GM12801 (cell line): ENCODE results near the gene HPSE.

ENCODE experiments used
- CTCF ChIP-seq: IDR thresholded peaks from one replicate; pipeline ENCODE4 v1.5.1; 2011; ENCODE audit warnings: control low read depth; ENCODE audit not compliant: insufficient read length; ENCODE audit errors: extremely low read depth

The HPSE gene

GRCh38 chr4:83285055-83285407 is 49.6 kb downstream of the HPSE start:
- no peak for TF ChIP-seq CTCF

- TF ChIP-seq CTCF, result no peak
Measured at GRCh38 chr4:83284193-83285054, 50.2 kb downstream of the HPSE start, which contains the start of gene COQ2. TSS of gene COQ2 (minus strand) at chr4:83284798. CDS start at chr4:83284764, 34 bp downstream.

GRCh38 chr4:83283181-83283580 is 51.5 kb downstream of the HPSE start:
- TF ChIP-seq CTCF, result no peak

GRCh38 chr4:83282049-83282535 is 52.6 kb downstream of the HPSE start:
- TF ChIP-seq CTCF, result no peak

GRCh38 chr4:83281307-83281706 is 53.3 kb downstream of the HPSE start:
- TF ChIP-seq CTCF, result no peak

GRCh38 chr4:83276299-83277040 is 58.2 kb downstream of the HPSE start:
- TF ChIP-seq CTCF, result no peak

- TF ChIP-seq CTCF, result no peak
Measured at GRCh38 chr4:83272900-83273299, 61.7 kb downstream of the HPSE start.
